HK-2 (cell line): ENCODE results near the gene MXD3.
"Not testable (repeated sequence)": the region's sequence is repeated elsewhere in the genome, so short reads cannot be mapped to it uniquely, and the experiment has no call there.

ENCODE experiments used
- DNase-seq: peaks from one replicate; pipeline ENCODE4 v3.0.0-alpha.2; 2018; ENCODE audit not compliant: unreplicated experiment

The MXD3 gene

GRCh38 chr5:177343777-177344176, 32.1 kb upstream of the MXD3 start:
- DNase-seq, result no peak

- not testable (repeated sequence) for DNase-seq
These were observed 31.3 kb upstream of the MXD3 start for GRCh38 chr5:177343000-177343399.

GRCh38 chr5:177339107-177339638, 27.5 kb upstream of the MXD3 start:
- no peak for DNase-seq

GRCh38 chr5:177338251-177339106, 26.8 kb upstream of the MXD3 start:
- no peak for DNase-seq

GRCh38 chr5:177336603-177337494, 25.2 kb upstream of the MXD3 start:
- DNase-seq, result no peak

- peak; percentile 40 for DNase-seq
These were observed 24.4 kb upstream of the MXD3 start for GRCh38 chr5:177336112-177336511.

- DNase-seq, result no peak
These were observed 24.0 kb upstream of the MXD3 start for GRCh38 chr5:177335701-177336065.

- DNase-seq, result no peak
These were observed 23.3 kb upstream of the MXD3 start for GRCh38 chr5:177334781-177335700.

GRCh38 chr5:177334155-177334551, 22.5 kb upstream of the MXD3 start:
- no peak for DNase-seq

- DNase-seq, result no peak
These were observed 21.9 kb upstream of the MXD3 start for GRCh38 chr5:177333420-177334154.

GRCh38 chr5:177332896-177333260, 21.2 kb upstream of the MXD3 start:
- no peak for DNase-seq

GRCh38 chr5:177332031-177332895, 20.6 kb upstream of the MXD3 start:
- DNase-seq, result no peak

GRCh38 chr5:177330991-177331842, 19.5 kb upstream of the MXD3 start:
- no peak for DNase-seq

- DNase-seq, result no peak
These were observed 18.2 kb upstream of the MXD3 start for GRCh38 chr5:177329883-177330282.

GRCh38 chr5:177328545-177329231, 17.0 kb upstream of the MXD3 start:
- DNase-seq, result no peak

- DNase-seq, result no peak
These were observed 16.1 kb upstream of the MXD3 start for GRCh38 chr5:177327539-177328522.

- DNase-seq, result no peak
These were observed 14.2 kb upstream of the MXD3 start for GRCh38 chr5:177325868-177326381.
